ENCODE results near the gene PM20D2. TPM values are rescaled to one million over a fixed set of nuclear protein-coding genes. Genes with fewer than 3 reads are reported as not detected.

The PM20D2 gene
- total RNA-seq, 2 donors from 2014 or later = 10.0 to 11.8 TPM

- DNase-seq = no peak
- ATAC-seq = peak; percentile 56
- intact Hi-C loops (cut with DNase I, micrococcal nuclease) = no loop called here
These were observed 40.9 kb downstream of the PM20D2 start for GRCh38 chr6:89186762-89187161.

- ATAC-seq = no peak
- intact Hi-C loops (cut with DNase I, micrococcal nuclease) = no loop called here
- DNase-seq = no peak
These were observed 41.6 kb downstream of the PM20D2 start for GRCh38 chr6:89187504-89187903.

- intact Hi-C loops (cut with DNase I, micrococcal nuclease) = no loop called here
- ATAC-seq (no peak), DNase-seq (no peak)
These were observed 44.9 kb downstream of the PM20D2 start for GRCh38 chr6:89190741-89191140.

- intact Hi-C loops (cut with DNase I, micrococcal nuclease) = no loop called here
These were observed 48.7 kb downstream of the PM20D2 start for GRCh38 chr6:89194559-89194958.

GRCh38 chr6:89197141-89197540 lies 51.3 kb downstream of the PM20D2 start:
- DNase-seq (no peak), ATAC-seq (no peak)
- intact Hi-C loops (cut with DNase I, micrococcal nuclease) = no loop called here

More at GRCh38 chr6:89194559-89194958, 48.7 kb downstream of the PM20D2 start:
- ATAC-seq (no peak), DNase-seq (no peak)

- ATAC-seq (no peak), DNase-seq (no peak)
- intact Hi-C loops (cut with DNase I, micrococcal nuclease) = no loop called here
These were observed 52.4 kb downstream of the PM20D2 start for GRCh38 chr6:89198235-89198634.

- DNase-seq (no peak), ATAC-seq (no peak)
- intact Hi-C loops (cut with DNase I, micrococcal nuclease) = no loop called here
These were observed 53.7 kb downstream of the PM20D2 start for GRCh38 chr6:89199579-89199978.

- intact Hi-C loops (cut with DNase I, micrococcal nuclease) = no loop called here
- ATAC-seq (no peak), DNase-seq (no peak)
These were observed 54.9 kb downstream of the PM20D2 start for GRCh38 chr6:89200706-89201215.

- ATAC-seq (no peak), DNase-seq (no peak)
- intact Hi-C loops (cut with DNase I, micrococcal nuclease) = no loop called here
These were observed 58.2 kb downstream of the PM20D2 start for GRCh38 chr6:89204096-89204495.

- ATAC-seq = no peak
- intact Hi-C loops (cut with DNase I, micrococcal nuclease) = no loop called here
- no peak for DNase-seq
These were observed 60.0 kb downstream of the PM20D2 start for GRCh38 chr6:89205819-89206218.

- ATAC-seq (no peak), DNase-seq (no peak)
- intact Hi-C loops (cut with DNase I, micrococcal nuclease) = no loop called here
These were observed 62.7 kb downstream of the PM20D2 start for GRCh38 chr6:89208551-89208950.

- no peak for ATAC-seq
- intact Hi-C loops (cut with DNase I, micrococcal nuclease) = no loop called here
- no peak for DNase-seq
These were observed 63.6 kb downstream of the PM20D2 start for GRCh38 chr6:89209457-89209856.

- no peak for DNase-seq
- intact Hi-C loops (cut with DNase I, micrococcal nuclease) = no loop called here
- ATAC-seq = no peak
These were observed 66.6 kb downstream of the PM20D2 start for GRCh38 chr6:89212472-89212871.

- ATAC-seq = no peak
- intact Hi-C loops (cut with DNase I, micrococcal nuclease) = no loop called here
These were observed 68.3 kb downstream of the PM20D2 start for GRCh38 chr6:89214197-89214596.

More at GRCh38 chr6:89214197-89214596, 68.3 kb downstream of the PM20D2 start:
- no peak for DNase-seq

Other genes starting within 250 kb of the PM20D2 start
- gene RNGTT, start 182.4 kb upstream of the PM20D2 start, total RNA-seq = 10 to 100 TPM in 1 of 2 donors, 1 to 10 TPM in 1; 8.7 to 10.1 TPM
- gene PNRC1, start 65.3 kb upstream of the PM20D2 start, total RNA-seq = 100 to 1,000 TPM in 1 of 2 donors, 10 to 100 TPM in 1; 73.1 to 138 TPM
- gene SRSF12, start 28.0 kb upstream of the PM20D2 start, total RNA-seq = under 1 TPM in 1 of 2 donors, not detected in 1; 0.53 TPM
- under 1 TPM in 1 of 2 donors, not detected in 1; 0.11 TPM for gene GABRR1, start 71.3 kb downstream of the PM20D2 start, total RNA-seq
- under 1 TPM; 0.55 to 0.75 TPM for gene GABRR2, start 169.2 kb downstream of the PM20D2 start, total RNA-seq
- gene UBE2J1, start 206.7 kb downstream of the PM20D2 start, total RNA-seq = 10 to 100 TPM; 49.4 to 58.5 TPM

Data from left colon (tissue), 2 donors.